Spleen (tissue), 7 donors: ENCODE results near the gene USP49.

ENCODE experiments used
- CTCF ChIP-seq, 11 experiments: fragments of 200-600 bp in 7 of 11; fragments of 450-650 bp in 4 of 11; sonication (generic) in 4 of 11; IDR thresholded peaks in 8 of 11; conservative IDR thresholded peaks in 3 of 11; 1 replicate in 7 of 11; 2 replicates in 4 of 11; pipeline versions ENCODE4 v1.4.0 to v1.8.0; 2016 to 2021; ENCODE audit warnings: antibody characterized with exemption in 11 of 11, inconsistent platforms in 4 of 11, mild to moderate bottlenecking in 1 of 11
- POLR2A ChIP-seq, 3 donors: fragments of 450-650 bp; IDR thresholded peaks; one replicate each; pipeline ENCODE4 v1.5.1; 2017; ENCODE audit warnings: antibody characterized with exemption in 3 of 3, mild to moderate bottlenecking in 1 of 3
- donor health status: DM: no; HTN: no; CAD: no; lungs with moderate emphysema.
- donor health status: DM: no; HTN: no; CAD: no.
- donor health status: DM: no; HTN: no; CAD: no.

DNA sequence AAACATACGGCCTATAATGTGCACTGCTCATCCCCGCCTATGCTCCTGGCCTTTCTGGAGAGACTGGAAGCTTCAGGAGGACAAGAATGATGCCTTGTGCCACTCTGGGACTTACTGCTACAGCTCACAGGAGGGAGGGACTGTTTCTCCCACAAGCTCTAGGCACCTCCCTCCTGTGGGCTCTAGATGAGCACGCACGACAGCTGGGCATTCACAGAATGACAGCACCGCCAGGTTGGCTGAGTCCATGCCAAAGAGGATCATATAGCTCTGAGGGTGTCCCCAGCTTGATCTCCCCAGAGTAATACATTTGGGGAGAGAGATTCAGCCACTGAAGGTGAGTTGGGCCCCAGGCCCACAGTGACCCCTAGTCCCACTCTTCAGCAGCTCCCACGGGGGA lies 137.9 kb downstream of the USP49 start:
- TF ChIP-seq CTCF (IDR thresholded peaks at IDR 0.05 in 8 of 11, conservative IDR thresholded peaks at IDR 0.05 in 3 of 11) (no peak), POLR2A (IDR thresholded peaks at IDR 0.05) (no peak)
